ENCODE measurements around the gene PAAF1.

PAAF1 gene

DNA sequence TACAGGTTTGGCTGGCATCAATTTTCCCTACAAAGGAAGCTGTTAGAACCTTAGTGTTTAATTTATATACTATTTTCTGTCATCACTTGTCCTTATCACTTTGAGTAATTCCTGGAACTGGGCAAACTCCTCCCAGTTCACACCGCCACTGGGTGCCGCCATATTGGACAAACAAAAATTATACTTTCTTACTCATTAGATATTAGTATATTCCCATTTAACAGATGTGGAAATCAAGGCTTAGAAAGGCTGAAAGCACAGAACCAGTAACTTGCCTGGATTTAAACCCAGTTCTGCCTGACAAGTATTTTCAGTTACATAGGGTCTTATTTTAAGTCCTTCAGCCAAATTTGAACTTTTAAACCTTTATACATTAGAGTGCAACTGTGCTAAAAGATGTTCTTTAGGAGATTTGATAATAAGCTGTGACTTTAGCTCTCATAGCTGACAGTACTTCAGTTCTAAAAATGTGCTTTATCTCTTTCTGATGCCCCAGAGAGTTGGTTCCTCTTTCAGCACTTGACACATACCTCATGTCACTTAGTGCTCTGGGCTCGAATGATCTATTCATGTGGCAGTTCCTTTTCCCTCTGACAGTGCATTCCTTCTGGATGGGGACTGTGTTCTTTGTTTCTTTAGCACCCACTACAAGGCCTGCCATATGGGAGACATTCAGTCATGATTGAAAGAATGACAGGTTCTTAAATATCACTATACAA, 25.6 kb upstream of the PAAF1 start:
- intact Hi-C loops (cut with DNase I; ENCODE audit: low total_unique reads), result no loop called here
- H3K27ac ChIP-seq, result no peak overlapping the region
- H3K4me1 ChIP-seq, result no peaks in the 10 kb centered on the region
- no peak for DNase-seq
- peaks cover 5 to 19% (median 14%) of the 10 kb centered on the region in 3 donors for H3K36me3 ChIP-seq
- no peak overlapping the region for H3K4me3 ChIP-seq
- H3K27me3 ChIP-seq, result no peaks in the 10 kb centered on the region
- no peaks in the 10 kb centered on the region for H3K9me3 ChIP-seq
- TF ChIP-seq, protein P1, sequence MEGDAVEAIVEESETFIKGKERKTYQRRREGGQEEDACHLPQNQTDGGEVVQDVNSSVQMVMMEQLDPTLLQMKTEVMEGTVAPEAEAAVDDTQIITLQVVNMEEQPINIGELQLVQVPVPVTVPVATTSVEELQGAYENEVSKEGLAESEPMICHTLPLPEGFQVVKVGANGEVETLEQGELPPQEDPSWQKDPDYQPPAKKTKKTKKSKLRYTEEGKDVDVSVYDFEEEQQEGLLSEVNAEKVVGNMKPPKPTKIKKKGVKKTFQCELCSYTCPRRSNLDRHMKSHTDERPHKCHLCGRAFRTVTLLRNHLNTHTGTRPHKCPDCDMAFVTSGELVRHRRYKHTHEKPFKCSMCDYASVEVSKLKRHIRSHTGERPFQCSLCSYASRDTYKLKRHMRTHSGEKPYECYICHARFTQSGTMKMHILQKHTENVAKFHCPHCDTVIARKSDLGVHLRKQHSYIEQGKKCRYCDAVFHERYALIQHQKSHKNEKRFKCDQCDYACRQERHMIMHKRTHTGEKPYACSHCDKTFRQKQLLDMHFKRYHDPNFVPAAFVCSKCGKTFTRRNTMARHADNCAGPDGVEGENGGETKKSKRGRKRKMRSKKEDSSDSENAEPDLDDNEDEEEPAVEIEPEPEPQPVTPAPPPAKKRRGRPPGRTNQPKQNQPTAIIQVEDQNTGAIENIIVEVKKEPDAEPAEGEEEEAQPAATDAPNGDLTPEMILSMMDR (IDR thresholded peaks at IDR 0.05), result no peak

DNA sequence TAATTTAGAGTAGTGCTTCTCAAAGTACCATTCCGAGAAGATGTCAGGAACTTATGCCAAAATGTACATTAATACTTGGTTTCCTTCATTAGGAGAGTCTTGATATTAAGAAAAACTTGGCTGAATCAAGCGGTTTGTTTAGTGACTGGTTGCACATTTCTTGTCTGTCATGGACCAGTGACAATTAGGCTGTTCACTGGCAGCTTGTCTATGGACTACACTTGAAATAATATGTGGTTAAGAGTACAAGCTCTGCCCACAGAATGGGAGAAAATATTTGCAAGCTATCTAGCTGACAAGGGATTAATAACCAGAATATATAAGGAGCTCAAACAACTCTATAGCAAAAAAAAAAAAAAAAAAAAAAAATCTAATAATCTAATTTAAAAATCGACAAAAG, 24.8 kb upstream of the PAAF1 start:
- Histone ChIP-seq H3K27ac (no peak overlapping the region), H3K4me3 (no peak overlapping the region), H3K9me3 (no peaks in the 10 kb centered on the region), H3K4me1 (no peaks in the 10 kb centered on the region), H3K36me3 (peaks cover 5 to 11% (median 11%) of the 10 kb centered on the region in 3 donors), H3K27me3 (no peaks in the 10 kb centered on the region)
- TF ChIP-seq, protein P1 (IDR thresholded peaks at IDR 0.05), result no peak
- DNase-seq, result no peak
- intact Hi-C loops (cut with DNase I; ENCODE audit: low total_unique reads), result no loop called here

DNA sequence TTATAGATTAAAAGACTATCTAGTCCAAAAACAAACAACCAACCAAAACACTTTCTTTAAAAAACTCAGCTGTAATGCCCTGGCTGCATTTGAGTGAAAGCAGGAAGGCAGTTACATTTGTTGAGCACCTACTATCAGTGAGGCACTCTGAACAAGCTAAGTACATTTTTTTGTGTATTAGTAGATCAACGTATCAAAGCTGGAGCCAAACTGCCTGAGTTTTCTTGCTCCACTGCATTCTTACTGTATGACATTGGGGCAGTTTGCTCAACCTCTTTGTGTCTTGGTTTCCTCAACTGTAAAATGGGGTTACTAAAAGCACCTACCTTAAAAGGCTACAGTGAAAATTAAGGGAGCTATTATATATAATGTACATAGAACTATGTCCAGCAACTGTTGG, 22.1 kb upstream of the PAAF1 start:
- H3K4me3 ChIP-seq, result no peak overlapping the region
- no peaks in the 10 kb centered on the region for H3K9me3 ChIP-seq
- no peak for DNase-seq
- TF ChIP-seq, protein P1 (IDR thresholded peaks at IDR 0.05), result no peak
- no peak overlapping the region for H3K27ac ChIP-seq
- intact Hi-C loops (cut with DNase I; ENCODE audit: low total_unique reads), result no loop called here
- H3K27me3 ChIP-seq, result no peaks in the 10 kb centered on the region
- no peaks in the 10 kb centered on the region for H3K4me1 ChIP-seq
- H3K36me3 ChIP-seq, result peaks cover 3 to 11% (median 3%) of the 10 kb centered on the region in 3 donors

DNA sequence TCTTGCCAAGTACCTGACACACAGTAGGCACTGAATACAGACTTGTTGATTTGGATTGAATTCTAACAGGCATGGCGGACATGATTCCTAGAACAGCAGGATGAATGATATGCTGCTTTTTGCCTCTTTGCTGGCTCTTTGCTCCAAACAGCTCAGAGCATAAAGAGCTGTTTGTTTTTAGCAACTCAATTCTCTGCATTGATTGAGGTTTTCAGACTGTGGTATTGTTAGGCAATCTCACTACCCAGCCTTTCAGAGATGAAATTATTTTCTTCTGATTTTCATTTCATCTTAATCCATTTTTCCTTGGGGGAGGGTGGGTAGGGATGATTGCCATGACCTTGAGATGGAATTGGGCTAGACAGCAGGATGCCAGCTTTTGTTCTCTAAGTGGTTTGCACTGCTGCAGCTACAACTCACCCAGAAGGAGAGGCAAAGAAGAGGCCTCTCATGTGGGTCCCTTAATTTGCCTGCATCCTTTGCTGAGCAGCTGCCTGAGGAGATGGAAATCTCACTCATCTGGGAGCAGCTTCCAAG, 20.7 kb upstream of the PAAF1 start:
- intact Hi-C loops (cut with DNase I; ENCODE audit: low total_unique reads), result no loop called here
- H3K27ac ChIP-seq, result no peak overlapping the region
- TF ChIP-seq, protein P1 (IDR thresholded peaks at IDR 0.05), result no peak
- H3K4me3 ChIP-seq, result no peak overlapping the region
- no peaks in the 10 kb centered on the region for H3K27me3 ChIP-seq
- peaks cover under 1 to 11% (median 10%) of the 10 kb centered on the region in 3 donors for H3K36me3 ChIP-seq
- H3K9me3 ChIP-seq, result no peaks in the 10 kb centered on the region
- H3K4me1 ChIP-seq, result no peaks in the 10 kb centered on the region
- no peak for DNase-seq

DNA sequence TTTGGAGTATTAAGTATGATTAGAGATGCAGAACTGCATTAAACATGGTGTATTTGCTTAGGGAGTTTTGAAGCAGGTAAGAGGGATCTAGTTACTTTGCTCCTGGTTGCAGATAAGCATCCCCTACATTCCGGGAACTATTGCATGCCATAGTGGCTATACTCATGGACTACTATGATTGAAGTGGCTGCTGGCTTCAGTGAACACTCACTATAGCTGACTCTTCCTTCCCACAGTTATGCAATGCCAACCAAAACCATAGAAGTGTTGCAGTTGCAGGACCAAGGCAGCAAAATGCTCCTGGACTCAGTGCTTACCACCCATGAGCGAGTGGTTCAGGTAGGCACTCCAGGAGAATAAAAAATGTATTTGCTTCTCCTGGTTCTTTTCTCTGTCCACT, 17.1 kb upstream of the PAAF1 start:
- Histone ChIP-seq H3K27me3 (no peaks in the 10 kb centered on the region), H3K4me1 (no peaks in the 10 kb centered on the region), H3K27ac (no peak overlapping the region), H3K9me3 (no peaks in the 10 kb centered on the region), H3K36me3 (peaks cover 12 to 27% (median 21%) of the 10 kb centered on the region in 3 donors), H3K4me3 (no peak overlapping the region)
- DNase-seq, result no peak
- TF ChIP-seq, protein P1 (IDR thresholded peaks at IDR 0.05), result no peak
- intact Hi-C loops (cut with DNase I; ENCODE audit: low total_unique reads), result no loop called here

Data from tibial artery (tissue), 4 donors.